Measurements from ENCODE around the gene SAMD10. TPM values are rescaled to one million over a fixed set of nuclear protein-coding genes. Genes with fewer than 3 reads are reported as not detected.
"Not testable (repeated sequence)": the region's sequence is repeated elsewhere in the genome, so short reads cannot be mapped to it uniquely, and the experiment has no call there.

Gene SAMD10
- total RNA-seq, 1 donor from 2014 or later, result 7.4 TPM

DNA sequence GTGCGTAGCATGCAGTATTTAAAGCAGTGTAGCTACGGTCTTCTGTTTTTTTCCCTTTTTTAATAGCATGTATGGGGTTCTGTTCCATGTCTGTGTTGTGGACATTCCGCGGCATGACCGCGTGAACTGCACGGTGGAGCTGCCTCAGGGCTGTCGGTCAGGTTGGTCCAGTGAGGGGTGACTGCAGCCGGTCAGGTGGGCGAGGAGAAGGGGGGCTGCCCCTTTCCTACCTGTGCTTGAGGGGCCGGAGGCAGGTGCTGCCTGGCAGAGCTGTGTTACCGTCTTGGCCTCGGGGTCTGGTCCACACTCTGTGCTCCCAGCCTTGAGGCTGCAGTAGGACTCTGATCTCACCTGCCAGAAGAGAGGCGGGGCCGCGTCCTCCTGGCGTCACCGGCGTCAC, 47.7 kb downstream of the SAMD10 start:
- no peak overlapping the region for H3K27ac Mint-ChIP-seq
- peaks cover 4% of the 10 kb centered on the region for H3K4me1 Mint-ChIP-seq (ENCODE audit: unreplicated experiment)
- TF ChIP-seq, protein P1, sequence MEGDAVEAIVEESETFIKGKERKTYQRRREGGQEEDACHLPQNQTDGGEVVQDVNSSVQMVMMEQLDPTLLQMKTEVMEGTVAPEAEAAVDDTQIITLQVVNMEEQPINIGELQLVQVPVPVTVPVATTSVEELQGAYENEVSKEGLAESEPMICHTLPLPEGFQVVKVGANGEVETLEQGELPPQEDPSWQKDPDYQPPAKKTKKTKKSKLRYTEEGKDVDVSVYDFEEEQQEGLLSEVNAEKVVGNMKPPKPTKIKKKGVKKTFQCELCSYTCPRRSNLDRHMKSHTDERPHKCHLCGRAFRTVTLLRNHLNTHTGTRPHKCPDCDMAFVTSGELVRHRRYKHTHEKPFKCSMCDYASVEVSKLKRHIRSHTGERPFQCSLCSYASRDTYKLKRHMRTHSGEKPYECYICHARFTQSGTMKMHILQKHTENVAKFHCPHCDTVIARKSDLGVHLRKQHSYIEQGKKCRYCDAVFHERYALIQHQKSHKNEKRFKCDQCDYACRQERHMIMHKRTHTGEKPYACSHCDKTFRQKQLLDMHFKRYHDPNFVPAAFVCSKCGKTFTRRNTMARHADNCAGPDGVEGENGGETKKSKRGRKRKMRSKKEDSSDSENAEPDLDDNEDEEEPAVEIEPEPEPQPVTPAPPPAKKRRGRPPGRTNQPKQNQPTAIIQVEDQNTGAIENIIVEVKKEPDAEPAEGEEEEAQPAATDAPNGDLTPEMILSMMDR (conservative IDR thresholded peaks at IDR 0.05), result no peak
- no peaks in the 10 kb centered on the region for H3K9me3 Mint-ChIP-seq
- no peak overlapping the region for H3K4me3 Mint-ChIP-seq
- H3K36me3 Mint-ChIP-seq, result peaks cover 31% of the 10 kb centered on the region
- DNase-seq (ENCODE audit: extremely low spot score, unreplicated experiment), result no peak
- H3K27me3 Mint-ChIP-seq, result no peaks in the 10 kb centered on the region

DNA sequence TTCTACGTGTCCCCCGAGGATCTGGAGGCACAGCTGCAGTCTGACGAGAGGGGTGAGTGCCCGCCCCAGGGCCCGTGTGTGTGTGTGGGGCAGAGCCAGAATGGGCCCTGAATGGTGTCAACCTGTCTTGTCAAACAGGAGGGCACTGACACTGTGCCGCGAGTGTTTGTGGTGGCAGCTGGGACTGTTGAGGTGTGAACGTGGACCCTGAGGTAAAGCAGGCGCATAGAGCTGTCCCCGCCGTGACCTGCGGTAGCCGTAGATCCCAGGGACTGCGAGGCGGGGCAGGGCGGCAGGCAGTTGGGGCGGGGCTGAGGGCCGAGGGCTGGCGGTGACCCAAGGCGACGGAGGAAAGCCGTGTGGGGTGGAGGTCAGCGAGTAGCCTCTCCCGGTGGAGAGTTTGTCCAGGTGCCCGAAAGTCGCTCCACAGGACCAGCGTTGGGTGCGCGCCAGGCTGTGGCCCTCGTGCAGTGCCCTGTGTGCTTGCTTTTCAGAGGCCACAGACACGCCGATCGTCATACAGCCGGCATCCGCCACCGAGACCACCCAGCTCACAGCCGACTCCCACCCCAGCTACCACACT, 48.4 kb downstream of the SAMD10 start:
- H3K4me1 Mint-ChIP-seq (ENCODE audit: unreplicated experiment), result peaks cover 11% of the 10 kb centered on the region
- TF ChIP-seq, protein P1 (conservative IDR thresholded peaks at IDR 0.05), result no peak
- no peak for DNase-seq (ENCODE audit: extremely low spot score, unreplicated experiment)
- no peaks in the 10 kb centered on the region for H3K9me3 Mint-ChIP-seq
- H3K27me3 Mint-ChIP-seq, result no peaks in the 10 kb centered on the region
- no peak overlapping the region for H3K27ac Mint-ChIP-seq
- no peak overlapping the region for H3K4me3 Mint-ChIP-seq
- H3K36me3 Mint-ChIP-seq, result peaks cover 35% of the 10 kb centered on the region

GRCh38 chr20:63929473-63929883, 50.0 kb downstream of the SAMD10 start:
- Mint-ChIP-seq H3K4me1 (ENCODE audit: unreplicated experiment) (peaks cover 12% of the 10 kb centered on the region), H3K36me3 (peaks cover 32% of the 10 kb centered on the region)
- H3K27ac Mint-ChIP-seq; H3K27me3 Mint-ChIP-seq; H3K4me3 Mint-ChIP-seq; H3K9me3 Mint-ChIP-seq; DNase-seq (ENCODE audit: extremely low spot score, unreplicated experiment): not testable (repeated sequence)

DNA sequence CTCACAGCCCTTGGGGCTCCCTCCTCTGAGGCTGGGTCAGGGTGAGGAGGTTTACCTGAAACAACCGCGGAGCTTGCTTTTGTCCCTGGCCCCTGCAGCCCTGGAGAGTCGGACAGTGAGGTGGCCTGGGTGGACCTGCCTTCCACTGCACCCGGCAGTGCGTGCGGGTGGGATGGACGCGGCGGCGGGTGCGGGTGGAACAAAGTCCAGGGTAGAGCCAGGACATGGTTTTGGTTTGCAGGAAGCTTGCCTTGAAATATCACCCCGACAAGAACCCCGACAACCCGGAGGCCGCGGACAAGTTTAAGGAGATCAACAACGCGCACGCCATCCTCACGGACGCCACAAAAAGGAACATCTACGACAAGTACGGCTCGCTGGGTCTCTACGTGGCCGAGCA, 50.4 kb downstream of the SAMD10 start:
- TF ChIP-seq, protein P1 (conservative IDR thresholded peaks at IDR 0.05), result no peak
- Mint-ChIP-seq H3K4me3 (no peak overlapping the region), H3K27me3 (no peaks in the 10 kb centered on the region), H3K4me1 (ENCODE audit: unreplicated experiment) (peaks cover 12% of the 10 kb centered on the region), H3K36me3 (peaks cover 32% of the 10 kb centered on the region), H3K27ac (no peak overlapping the region), H3K9me3 (no peaks in the 10 kb centered on the region)
- no peak for DNase-seq (ENCODE audit: extremely low spot score, unreplicated experiment)

DNA sequence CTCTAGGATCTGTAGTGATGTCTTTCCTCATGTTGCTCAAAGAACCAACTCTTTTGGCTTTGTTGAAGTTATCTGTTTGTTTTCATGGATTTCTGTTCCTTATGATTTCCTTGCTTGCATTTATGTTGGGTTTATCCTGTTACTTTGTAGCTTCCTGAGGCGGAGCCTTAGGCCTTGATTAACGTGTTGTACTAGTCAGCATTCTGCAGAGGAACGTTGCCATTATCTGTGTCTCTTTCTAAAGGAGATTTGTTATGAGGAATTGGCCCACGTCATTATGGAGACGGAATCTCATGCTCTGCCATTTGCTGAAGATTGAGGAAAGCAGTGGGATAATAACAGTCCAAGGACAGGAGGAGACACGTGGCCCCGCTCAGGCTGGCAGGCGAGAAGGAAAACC, 53.1 kb downstream of the SAMD10 start:
- Mint-ChIP-seq H3K4me3 (no peak overlapping the region), H3K9me3 (no peaks in the 10 kb centered on the region), H3K27me3 (no peaks in the 10 kb centered on the region), H3K4me1 (ENCODE audit: unreplicated experiment) (peaks cover 12% of the 10 kb centered on the region), H3K27ac (no peak overlapping the region), H3K36me3 (peaks cover 22% of the 10 kb centered on the region)
- TF ChIP-seq, protein P1 (conservative IDR thresholded peaks at IDR 0.05), result no peak
- no peak for DNase-seq (ENCODE audit: extremely low spot score, unreplicated experiment)

GRCh38 chr20:63924241-63924640, 55.2 kb downstream of the SAMD10 start:
- H3K4me3 Mint-ChIP-seq, result no peak overlapping the region
- TF ChIP-seq, protein P1 (conservative IDR thresholded peaks at IDR 0.05), result no peak
- H3K27me3 Mint-ChIP-seq, result no peaks in the 10 kb centered on the region
- peaks cover 12% of the 10 kb centered on the region for H3K4me1 Mint-ChIP-seq (ENCODE audit: unreplicated experiment)
- H3K36me3 Mint-ChIP-seq, result peaks cover 18% of the 10 kb centered on the region
- no peak for DNase-seq (ENCODE audit: extremely low spot score, unreplicated experiment)
- H3K9me3 Mint-ChIP-seq, result no peaks in the 10 kb centered on the region
- no peak overlapping the region for H3K27ac Mint-ChIP-seq

Small RNAs within 50 kb of the gene (microRNA-seq; reads per million reads assigned to microRNA genes)
- gene MIR1914 (3.6 reads per million, percentile 9 among the genes with 10 or more reads in this experiment), gene MIR647 (not detected)

Other genes starting within 250 kb of the SAMD10 start
- 6.3 and 11.3 TPM in 2 replicates for gene LIME1, start 243.0 kb downstream of the SAMD10 start, total RNA-seq (ENCODE audit: low replicate concordance)
- gene SLC2A4RG, start 239.9 kb downstream of the SAMD10 start, total RNA-seq (ENCODE audit: low replicate concordance), result 52.6 and 75.6 TPM in 2 replicates
- 9.8 and 13.6 TPM in 2 replicates for gene ZBTB46, start 148.4 kb downstream of the SAMD10 start, total RNA-seq (ENCODE audit: low replicate concordance)
- gene ABHD16B, start 118.1 kb downstream of the SAMD10 start, total RNA-seq (ENCODE audit: low replicate concordance), result not detected in 2 replicates
- gene TPD52L2, start 114.4 kb downstream of the SAMD10 start, total RNA-seq (ENCODE audit: low replicate concordance), result 76.5 and 96.3 TPM in 2 replicates
- gene DNAJC5, start 84.5 kb downstream of the SAMD10 start, total RNA-seq (ENCODE audit: low replicate concordance), result 44.1 and 51.9 TPM in 2 replicates
- gene UCKL1, start 23.2 kb downstream of the SAMD10 start, total RNA-seq (ENCODE audit: low replicate concordance), result 44.1 and 49.7 TPM in 2 replicates
- 34.7 and 40.8 TPM in 2 replicates for gene ZNF512B, start 9.7 kb downstream of the SAMD10 start, total RNA-seq (ENCODE audit: low replicate concordance)
- gene PRPF6, start 1.5 kb upstream of the SAMD10 start, total RNA-seq (ENCODE audit: low replicate concordance), result 64.3 and 67.9 TPM in 2 replicates
- gene C20orf204, start 56.5 kb upstream of the SAMD10 start, total RNA-seq (ENCODE audit: low replicate concordance), result 3.0 and 7.4 TPM in 2 replicates
- 0.72 and 1.2 TPM in 2 replicates for gene SOX18, start 70.0 kb upstream of the SAMD10 start, total RNA-seq (ENCODE audit: low replicate concordance)
- 33.4 and 73.3 TPM in 2 replicates for gene TCEA2, start 83.6 kb upstream of the SAMD10 start, total RNA-seq (ENCODE audit: low replicate concordance)
- gene RGS19, start 99.9 kb upstream of the SAMD10 start, total RNA-seq (ENCODE audit: low replicate concordance), result 8.4 and 9.5 TPM in 2 replicates
- 0.50 and 1.9 TPM in 2 replicates for gene OPRL1, start 100.4 kb upstream of the SAMD10 start, total RNA-seq (ENCODE audit: low replicate concordance)
- not detected in 2 replicates for gene LKAAEAR1, start 104.8 kb upstream of the SAMD10 start, total RNA-seq (ENCODE audit: low replicate concordance)
- gene NPBWR2, start 127.9 kb upstream of the SAMD10 start, total RNA-seq (ENCODE audit: low replicate concordance), result not detected in 2 replicates
- gene MYT1, start 184.8 kb upstream of the SAMD10 start, total RNA-seq (ENCODE audit: low replicate concordance), result 2.9 and 4.9 TPM in 2 replicates

Measured in type B pancreatic cell (in vitro differentiated cells).